Neural crest cell (in vitro differentiated cells): ENCODE data around the gene COL2A1. TPM values are rescaled to one million over a fixed set of nuclear protein-coding genes. Genes with fewer than 3 reads are reported as not detected.

ENCODE experiments used
- DNase-seq: peaks from one replicate; pipeline ENCODE4 v3.0.0; 2021; ENCODE audit warnings: low read depth, mixed read lengths, low spot score
- H3K27ac Mint-ChIP-seq: one replicate; pipeline ENCODE4 v1.8.0; 2021; ENCODE audit warnings: mild to moderate bottlenecking, mixed read lengths; ENCODE audit not compliant: unreplicated experiment
- H3K27me3 Mint-ChIP-seq: 2 replicates; pipeline ENCODE4 v1.8.0; 2021; ENCODE audit warnings: low read depth, mild to moderate bottlenecking, mixed read lengths
- H3K36me3 Mint-ChIP-seq: 2 replicates; pipeline ENCODE4 v1.8.0; 2021; ENCODE audit warnings: low read depth, mild to moderate bottlenecking, mixed read lengths
- H3K4me1 Mint-ChIP-seq: 2 replicates; pipeline ENCODE4 v1.8.0; 2021; ENCODE audit warnings: mixed read lengths
- H3K4me3 Mint-ChIP-seq: one replicate; pipeline ENCODE4 v1.8.0; 2021; ENCODE audit warnings: mild to moderate bottlenecking, mixed read lengths
- H3K9me3 Mint-ChIP-seq: 2 replicates; pipeline ENCODE4 v1.8.0; 2021; ENCODE audit warnings: mixed read lengths
- total RNA-seq: library from RNA; stranded (reverse); gene quantifications from 2 replicates; pipeline ENCODE4 v1.2.1, GENCODE V29; 2021
- TF ChIP-seq, protein P1 (sequence below): fragments of 200-600 bp; sonication (generic); conservative IDR thresholded peaks from 2 replicates; pipeline ENCODE4 v1.5.0; 2021; ENCODE audit warnings: antibody characterized with exemption, mild to moderate bottlenecking

Gene COL2A1
- total RNA-seq, 1 donor from 2014 or later: 386 TPM

DNA sequence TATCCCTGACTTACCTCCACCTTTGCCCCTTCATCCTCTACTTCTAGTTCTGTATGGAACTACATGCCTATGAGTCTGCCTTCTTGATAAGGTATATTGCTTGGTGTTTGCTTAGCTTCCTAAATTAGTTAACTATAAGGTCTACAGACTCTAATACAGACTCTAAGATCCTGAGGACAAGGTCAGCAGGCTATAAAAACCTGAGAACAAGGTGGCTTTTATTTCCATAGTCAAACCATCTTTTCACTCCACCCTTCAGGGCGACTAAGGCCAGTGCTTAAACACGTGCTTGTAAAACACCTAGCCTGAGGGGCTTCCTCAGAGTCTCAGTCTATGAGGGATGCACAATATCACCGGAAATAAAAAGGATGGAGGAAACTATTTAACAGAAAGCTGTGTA is 36.1 kb upstream of the COL2A1 start:
- Mint-ChIP-seq H3K4me1 (peaks cover 45% of the 10 kb centered on the region), H3K4me3 (no peak overlapping the region), H3K36me3 (peaks cover 3% of the 10 kb centered on the region), H3K27ac (no peak overlapping the region), H3K27me3 (no peaks in the 10 kb centered on the region), H3K9me3 (no peaks in the 10 kb centered on the region)
- no peak for DNase-seq
- TF ChIP-seq, protein P1, sequence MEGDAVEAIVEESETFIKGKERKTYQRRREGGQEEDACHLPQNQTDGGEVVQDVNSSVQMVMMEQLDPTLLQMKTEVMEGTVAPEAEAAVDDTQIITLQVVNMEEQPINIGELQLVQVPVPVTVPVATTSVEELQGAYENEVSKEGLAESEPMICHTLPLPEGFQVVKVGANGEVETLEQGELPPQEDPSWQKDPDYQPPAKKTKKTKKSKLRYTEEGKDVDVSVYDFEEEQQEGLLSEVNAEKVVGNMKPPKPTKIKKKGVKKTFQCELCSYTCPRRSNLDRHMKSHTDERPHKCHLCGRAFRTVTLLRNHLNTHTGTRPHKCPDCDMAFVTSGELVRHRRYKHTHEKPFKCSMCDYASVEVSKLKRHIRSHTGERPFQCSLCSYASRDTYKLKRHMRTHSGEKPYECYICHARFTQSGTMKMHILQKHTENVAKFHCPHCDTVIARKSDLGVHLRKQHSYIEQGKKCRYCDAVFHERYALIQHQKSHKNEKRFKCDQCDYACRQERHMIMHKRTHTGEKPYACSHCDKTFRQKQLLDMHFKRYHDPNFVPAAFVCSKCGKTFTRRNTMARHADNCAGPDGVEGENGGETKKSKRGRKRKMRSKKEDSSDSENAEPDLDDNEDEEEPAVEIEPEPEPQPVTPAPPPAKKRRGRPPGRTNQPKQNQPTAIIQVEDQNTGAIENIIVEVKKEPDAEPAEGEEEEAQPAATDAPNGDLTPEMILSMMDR: no peak

DNA sequence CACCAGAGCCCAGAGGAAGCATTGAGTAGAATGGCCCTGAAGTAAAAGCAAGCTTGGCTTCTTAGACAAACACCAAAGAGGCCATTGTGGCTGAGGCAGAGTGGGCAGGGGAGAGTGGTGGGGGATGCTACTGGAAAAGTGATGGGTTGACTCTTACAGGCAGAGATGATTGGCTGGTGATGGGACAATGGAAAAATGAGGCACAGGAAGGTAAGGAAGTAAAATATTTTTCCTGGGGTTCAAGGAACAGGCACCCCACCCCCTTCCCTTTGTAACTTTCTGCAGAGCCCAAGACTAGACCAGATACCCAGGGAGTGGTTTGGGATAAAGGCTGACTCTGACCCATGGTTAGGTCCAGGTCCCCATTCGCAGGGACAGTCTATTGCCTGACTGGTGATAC is 34.9 kb upstream of the COL2A1 start:
- Mint-ChIP-seq H3K36me3 (no peaks in the 10 kb centered on the region), H3K27me3 (no peaks in the 10 kb centered on the region), H3K9me3 (no peaks in the 10 kb centered on the region), H3K27ac (no peak overlapping the region), H3K4me1 (peaks cover 57% of the 10 kb centered on the region), H3K4me3 (no peak overlapping the region)
- TF ChIP-seq, protein P1: no peak
- DNase-seq: no peak

DNA sequence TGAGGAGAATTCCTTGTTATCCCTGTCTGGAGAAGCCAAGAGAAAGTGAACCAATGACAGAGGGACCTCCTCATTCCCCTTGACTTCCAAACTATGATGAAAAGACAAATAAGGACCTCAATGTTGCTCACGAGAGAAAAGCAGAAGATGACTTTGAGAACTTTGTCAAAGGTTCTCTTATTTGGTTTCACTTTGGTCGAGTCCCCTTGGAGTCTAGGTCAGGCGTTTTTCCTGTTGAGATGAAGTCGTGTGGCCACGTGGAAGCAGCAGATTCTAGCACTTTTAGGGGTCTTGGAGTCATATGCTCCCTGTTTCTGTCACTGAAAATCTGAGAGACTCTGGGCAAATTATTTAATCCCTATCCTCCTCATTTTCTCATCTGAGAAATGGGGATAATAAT is 33.8 kb upstream of the COL2A1 start:
- Mint-ChIP-seq H3K27me3 (no peaks in the 10 kb centered on the region), H3K27ac (no peak overlapping the region), H3K36me3 (no peaks in the 10 kb centered on the region), H3K4me1 (peaks cover 67% of the 10 kb centered on the region), H3K4me3 (no peak overlapping the region), H3K9me3 (no peaks in the 10 kb centered on the region)
- no peak for DNase-seq
- TF ChIP-seq, protein P1: no peak

DNA sequence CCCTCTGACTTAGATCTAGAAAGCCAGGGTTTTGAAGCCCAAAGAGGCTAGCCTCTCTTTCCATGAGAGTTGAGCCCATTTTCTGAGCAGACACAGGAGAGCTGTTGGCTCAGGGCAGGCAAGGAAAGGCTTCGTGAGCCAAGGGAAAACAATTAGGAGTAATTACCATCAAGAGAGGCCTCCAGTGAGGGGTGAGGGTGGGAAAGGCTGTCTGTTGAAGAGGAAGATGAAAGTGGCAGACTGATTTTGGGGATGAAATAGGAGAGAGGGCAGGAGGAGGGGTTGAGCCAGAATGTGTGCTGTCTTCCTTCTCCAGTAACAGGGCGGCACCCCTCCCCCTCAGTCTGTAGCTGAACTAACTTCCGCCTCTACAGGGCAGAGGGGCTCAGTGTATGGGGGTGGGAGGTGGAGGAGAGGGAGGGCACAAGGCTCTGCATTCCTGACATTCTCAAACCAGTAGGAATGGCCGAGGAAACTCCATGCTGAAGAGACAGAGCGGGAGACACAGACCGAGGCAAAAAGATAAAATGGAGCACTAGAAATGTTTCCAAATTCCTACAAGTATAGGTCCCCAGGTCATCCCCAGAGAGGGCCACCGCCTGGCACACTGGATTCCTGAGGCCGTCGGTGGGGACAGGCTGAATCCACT is 33.1 kb upstream of the COL2A1 start:
- H3K4me3 Mint-ChIP-seq: peak overlapping the region; percentile 35
- H3K9me3 Mint-ChIP-seq: no peaks in the 10 kb centered on the region
- H3K36me3 Mint-ChIP-seq: no peaks in the 10 kb centered on the region
- peak; percentile 58 for DNase-seq
- H3K27me3 Mint-ChIP-seq: no peaks in the 10 kb centered on the region
- peaks cover 74% of the 10 kb centered on the region for H3K4me1 Mint-ChIP-seq
- TF ChIP-seq, protein P1: no peak
- H3K27ac Mint-ChIP-seq: peak overlapping the region; percentile 91

DNA sequence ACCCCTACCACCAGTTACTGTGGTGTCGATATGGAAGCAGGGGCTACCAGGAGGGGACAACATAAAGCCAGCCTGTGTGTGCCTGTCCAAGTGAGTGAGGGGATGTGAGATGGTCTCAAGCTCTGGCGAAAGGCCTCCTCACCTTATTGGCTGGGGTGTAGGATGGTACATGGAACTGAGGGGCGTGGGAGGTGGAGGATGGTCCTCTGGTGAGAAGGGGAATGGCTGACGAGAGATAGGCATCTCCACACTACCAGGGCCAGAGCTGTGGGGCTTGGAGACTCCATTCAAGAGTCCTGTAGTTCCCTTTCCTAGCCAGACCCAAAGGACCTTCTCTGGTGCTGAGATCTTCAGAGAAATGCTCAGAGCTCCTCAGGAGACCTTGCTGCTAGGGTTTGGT is 32.5 kb upstream of the COL2A1 start:
- no peaks in the 10 kb centered on the region for H3K27me3 Mint-ChIP-seq
- H3K27ac Mint-ChIP-seq: peak overlapping the region; percentile 91
- TF ChIP-seq, protein P1: no peak
- peak overlapping the region; percentile 35 for H3K4me3 Mint-ChIP-seq
- H3K4me1 Mint-ChIP-seq: peaks cover 78% of the 10 kb centered on the region
- H3K9me3 Mint-ChIP-seq: no peaks in the 10 kb centered on the region
- no peaks in the 10 kb centered on the region for H3K36me3 Mint-ChIP-seq
- no peak for DNase-seq
